ENCODE measurements around the gene PIP4K2A.

The PIP4K2A gene

DNA sequence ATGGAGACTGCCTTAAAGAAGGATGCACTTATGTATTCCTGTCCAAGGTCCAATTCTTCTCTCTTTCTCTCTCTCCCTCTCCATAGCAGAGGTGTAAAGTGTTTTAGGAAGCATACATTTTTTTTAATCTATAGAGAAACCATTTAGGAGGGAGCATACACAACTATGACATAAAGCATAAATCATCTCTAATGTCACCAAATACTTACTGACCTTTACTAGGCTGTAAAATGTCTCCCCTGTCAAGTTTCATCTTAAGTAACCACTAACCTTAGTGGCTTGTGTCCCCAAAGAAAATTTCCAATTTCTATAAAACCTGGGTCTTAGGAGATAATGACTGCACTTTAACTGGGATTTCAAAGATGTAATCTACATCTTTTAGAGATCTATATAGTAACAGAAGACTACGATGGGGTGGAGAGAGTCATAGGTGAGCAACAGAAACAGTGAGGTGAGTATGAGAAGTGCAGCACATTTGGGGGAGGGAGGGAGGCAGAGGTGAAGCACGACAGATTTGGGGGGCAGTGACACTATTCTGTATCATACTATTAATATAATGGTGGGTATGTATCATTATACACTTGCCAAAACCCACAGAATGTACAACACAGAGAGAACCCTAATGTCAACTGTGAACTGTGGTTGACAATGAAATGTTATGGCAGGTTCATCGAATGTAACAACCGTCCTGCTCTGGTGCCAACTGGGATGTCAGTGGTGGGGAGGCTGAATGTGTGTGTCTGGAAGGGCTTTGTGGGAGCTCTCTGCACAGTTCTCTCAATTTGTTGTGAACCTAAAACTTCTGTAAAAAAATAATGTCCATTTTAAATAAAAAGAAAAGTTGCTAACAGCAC lies 79.5 kb downstream of the PIP4K2A start:
- no peak for DNase-seq

DNA sequence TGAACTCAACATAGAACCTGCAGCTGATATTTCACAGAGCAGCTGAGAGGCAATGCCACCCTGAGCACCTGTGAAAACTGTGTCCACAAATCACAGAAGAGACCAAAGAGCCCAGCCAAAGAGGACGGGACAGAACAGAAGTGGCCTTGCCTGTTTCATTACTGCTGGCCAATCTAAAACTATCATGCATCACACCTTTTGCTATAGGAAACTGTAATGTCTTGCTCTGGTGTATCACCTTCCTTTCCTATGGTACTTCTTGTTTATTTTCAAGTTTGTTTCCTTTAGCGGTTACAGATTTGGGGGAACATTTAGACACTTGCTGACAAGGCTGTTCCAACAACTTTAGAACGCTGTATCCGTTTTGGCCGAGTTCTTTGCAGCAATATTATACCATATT lies 80.3 kb downstream of the PIP4K2A start:
- no peak for DNase-seq

DNA sequence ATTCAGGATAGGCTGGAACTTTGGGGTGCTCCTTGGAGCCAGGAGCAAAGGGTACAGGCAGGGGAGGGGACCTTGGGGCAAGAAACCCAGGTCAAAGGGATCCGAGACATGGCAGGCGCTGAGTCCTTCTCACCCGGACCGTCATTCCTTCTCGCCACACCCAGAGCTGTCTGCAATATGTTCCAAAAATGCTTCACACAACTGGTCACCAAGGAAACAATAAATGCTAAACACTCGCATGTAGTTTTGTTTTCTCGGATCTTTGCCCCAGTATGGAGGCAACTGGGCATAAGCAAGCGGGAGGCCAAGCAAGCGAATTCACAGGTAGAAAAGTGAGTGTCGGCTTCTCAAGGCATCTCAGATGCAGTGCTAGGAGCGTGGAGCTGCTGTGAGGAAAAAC lies 80.8 kb downstream of the PIP4K2A start:
- no peak for DNase-seq

DNA sequence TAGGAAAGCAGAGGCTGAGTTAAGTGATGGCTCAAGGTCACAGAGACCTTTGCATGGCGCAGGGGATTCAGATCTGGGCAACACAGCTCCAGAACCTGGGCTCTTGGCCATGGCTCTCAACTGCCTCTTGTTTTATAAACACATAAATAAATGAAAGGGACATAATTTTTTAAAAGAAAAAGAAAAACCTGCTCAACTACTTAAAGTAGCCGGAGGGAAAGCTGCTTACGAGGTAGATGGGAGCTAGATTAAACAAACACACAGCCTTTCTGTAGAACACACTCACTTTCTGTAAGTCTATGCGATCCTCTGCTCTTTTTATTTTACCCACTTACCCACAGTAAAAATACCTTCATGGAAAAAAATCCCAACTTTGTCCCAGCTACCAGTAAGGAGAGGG lies 81.3 kb downstream of the PIP4K2A start:
- no peak for DNase-seq

GRCh38 chr10:22631646-22632278 lies 82.6 kb downstream of the PIP4K2A start:
- no peak for DNase-seq

DNA sequence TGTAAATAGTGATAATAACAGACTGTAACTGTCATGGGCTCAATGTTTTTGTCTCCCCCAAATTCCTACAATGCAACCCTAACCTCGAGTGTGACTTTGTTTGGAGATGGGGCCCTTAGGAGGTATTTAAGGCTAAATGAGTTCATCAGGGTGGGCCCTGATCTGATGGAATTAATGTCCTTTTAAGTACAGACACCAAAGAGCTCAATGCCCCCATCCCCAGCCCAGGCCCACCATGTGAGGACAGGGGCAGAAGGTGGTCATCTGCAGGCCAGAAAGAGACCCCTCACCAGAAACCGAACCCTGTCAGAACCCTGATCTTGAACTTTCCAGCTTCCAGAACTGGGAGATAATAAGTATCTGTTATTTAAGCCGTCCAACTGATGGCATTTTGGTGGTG lies 83.2 kb downstream of the PIP4K2A start:
- DNase-seq, result no peak

GRCh38 chr10:22630234-22631174 lies 83.9 kb downstream of the PIP4K2A start:
- DNase-seq, result no peak

GRCh38 chr10:22629852-22630233 lies 84.5 kb downstream of the PIP4K2A start:
- DNase-seq, result no peak

DNA sequence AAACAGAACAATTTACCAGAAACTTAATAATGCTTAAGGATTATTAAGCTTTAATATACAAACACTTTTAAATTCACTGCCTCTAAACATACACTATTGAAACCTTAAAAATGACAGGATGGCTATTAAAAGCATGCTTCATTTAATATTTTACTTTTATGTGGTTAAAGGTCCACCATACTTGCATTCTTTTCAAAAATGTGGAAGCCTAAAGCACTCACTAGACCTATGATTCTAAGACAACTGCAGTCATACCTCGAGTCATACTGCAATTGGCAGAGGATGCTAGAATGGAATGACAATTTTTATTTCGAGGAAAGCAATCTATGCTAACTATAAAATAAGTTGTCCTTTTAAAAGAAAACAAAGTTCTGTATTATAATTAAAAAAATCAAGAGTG lies 85.3 kb downstream of the PIP4K2A start:
- no peak for DNase-seq

DNA sequence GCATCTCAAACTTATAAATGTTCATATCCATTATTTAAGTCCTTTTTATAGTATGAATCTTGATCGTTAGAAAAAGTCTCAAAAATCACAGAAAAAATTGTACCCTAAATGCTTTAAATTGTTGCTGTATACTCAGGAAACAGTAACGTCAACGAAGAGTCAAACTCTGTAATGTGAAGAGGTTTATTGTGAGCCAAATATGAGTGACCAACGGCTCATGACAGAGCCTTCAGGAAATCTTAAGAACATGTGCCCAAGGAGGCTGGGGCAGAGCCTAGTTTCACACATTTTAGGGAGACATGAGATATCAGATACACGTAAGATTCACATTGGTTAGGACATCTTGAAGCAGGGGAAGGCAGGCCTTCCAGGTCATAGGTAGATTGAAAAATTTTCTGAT lies 86.1 kb downstream of the PIP4K2A start:
- no peak for DNase-seq

DNA sequence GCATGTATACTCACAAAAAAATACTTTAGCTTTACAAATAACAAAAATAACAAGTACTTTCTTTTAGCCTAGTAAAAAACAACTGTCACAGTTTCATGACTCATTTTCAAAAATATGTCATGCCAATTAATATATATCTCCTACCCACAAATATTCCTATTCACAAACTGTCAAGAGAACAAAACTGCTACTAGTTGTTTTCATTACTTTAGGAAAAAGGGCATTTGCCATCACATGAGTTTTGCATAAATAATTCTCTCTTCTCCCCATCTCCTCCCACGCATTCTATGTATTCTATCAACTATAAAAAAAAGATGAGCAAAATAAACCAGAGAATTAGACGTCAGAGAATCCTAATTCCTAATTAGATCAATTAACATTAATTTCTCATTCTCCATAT lies 87.6 kb downstream of the PIP4K2A start:
- DNase-seq, result no peak

- DNase-seq, result peak; percentile 4
These were observed 88.7 kb downstream of the PIP4K2A start for GRCh38 chr10:22625516-22626290.

- DNase-seq, result no peak
These were observed 90.1 kb downstream of the PIP4K2A start for GRCh38 chr10:22624287-22624738.

DNA sequence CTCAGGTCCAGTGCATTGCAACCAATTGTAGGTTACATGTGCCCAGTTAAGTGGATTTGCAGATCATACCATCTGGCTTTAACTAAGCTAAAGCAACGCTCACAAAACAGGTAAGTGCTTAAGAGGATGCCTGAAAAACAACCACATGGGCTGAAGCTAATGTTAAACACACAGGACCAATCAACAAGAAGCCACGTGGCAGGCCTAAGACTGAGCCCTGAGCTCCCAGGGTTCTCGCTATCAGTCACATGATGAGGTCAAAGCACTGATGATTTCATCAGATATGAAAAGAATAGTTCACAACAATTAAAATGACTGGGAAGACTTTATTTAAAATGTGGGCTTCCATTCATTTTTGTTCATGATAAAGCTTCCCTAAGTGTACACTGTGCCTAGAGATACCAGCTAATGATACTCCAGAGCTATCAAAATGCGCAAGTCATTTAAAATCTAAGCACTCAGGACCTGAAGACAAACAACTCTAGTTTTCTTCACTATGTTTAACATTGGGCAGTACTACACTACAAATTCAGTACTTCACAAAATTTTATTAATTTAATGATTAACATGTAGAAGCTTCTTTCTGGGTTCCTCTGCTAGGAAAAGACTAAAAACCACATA lies 90.6 kb downstream of the PIP4K2A start:
- peak; percentile 81 for DNase-seq

GRCh38 chr10:22622242-22622806 lies 92.1 kb downstream of the PIP4K2A start:
- DNase-seq, result no peak

DNA sequence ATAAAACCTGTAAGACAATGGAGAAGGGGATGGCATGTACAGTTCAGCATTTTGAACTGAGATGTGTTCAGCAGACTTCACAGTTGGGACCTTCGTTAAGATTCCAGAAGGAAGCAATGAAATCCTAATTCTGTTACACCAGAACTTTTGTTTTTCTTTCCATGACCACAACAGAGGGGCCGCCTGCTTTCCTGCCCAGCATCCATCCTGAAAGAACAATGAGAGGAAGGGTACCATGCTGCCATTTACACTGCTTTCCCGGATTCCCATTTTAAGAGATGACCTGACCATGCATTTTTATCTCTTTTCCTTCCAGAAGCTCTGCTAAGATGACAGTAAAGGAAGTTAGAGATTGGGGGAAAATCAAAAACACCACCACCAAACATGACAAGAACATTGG lies 92.7 kb downstream of the PIP4K2A start:
- DNase-seq, result no peak

- DNase-seq, result no peak
These were observed 93.4 kb downstream of the PIP4K2A start for GRCh38 chr10:22620929-22621328.

DNA sequence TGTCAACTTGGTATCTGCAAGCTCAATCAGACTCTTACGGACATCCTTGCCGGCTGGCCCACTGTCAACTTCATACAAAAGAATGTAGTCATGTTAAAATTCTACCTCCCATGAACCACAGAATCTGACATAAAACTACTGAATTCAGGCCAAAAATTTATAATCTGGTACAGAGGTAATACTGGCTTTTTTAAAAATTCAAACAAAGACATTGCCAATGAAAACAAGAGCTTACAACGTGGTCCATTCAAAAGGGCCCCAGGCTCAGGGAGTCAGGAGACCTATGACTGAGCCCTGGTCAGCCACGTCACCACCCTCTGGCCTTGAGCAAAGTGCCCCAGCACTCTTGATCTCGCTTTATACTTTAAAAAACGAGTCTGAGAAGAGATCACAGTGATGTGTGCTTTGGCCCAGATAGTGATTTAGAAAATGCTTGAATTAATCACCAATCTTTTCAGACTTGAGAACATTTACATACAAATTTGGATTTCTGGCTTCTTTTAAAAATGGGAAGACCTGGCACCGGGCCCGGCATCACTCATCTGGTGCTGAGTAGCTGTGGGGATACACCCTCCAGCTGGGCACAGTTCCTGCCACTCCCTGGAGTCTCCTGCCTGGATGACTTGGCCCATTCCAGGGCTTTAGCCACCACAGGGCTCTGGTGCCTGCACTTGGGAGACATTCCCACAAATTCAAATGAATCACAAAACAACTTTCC lies 94.1 kb downstream of the PIP4K2A start:
- DNase-seq, result no peak

- no peak for DNase-seq
These were observed 95.3 kb downstream of the PIP4K2A start for GRCh38 chr10:22619101-22619500.

DNA sequence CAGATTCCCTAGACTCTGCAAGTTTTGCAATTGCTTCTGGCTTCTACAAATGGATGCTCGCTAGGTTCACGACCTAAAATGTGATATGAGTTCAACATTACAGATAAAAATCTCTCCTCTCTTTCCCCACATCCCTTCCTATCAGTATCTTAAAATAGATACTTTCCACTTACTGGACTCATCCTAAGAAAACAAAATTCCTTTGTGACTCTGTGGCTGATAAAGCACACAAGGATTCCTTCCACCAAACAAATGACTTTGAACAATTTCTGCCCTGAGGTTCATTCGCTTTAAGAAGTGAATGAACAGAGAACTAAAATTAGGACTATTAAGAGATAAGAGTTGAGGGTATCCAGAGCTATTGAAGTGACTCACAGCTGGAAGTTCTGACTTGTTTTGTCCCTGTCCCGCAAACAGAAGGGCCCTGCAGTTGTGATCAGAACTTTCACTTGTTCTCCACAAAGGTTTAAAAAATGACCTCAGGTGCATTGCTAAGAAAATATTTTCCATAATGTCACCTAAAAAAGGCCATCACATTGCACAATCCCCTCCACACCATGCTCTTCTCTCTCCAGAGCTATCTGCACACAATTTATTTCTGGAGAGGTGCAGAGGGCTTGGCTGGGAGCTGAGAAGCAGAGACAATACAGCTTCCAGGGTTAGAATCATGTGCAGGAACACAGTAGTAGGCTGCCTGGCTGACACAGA lies 96.1 kb downstream of the PIP4K2A start:
- no peak for DNase-seq

Measured in NCI-H82 (cell line).